HepG2 (cell line): ENCODE measurements around the gene PLXDC2. TPM values are rescaled to one million over a fixed set of nuclear protein-coding genes. Genes with fewer than 3 reads are reported as not detected.

Experiments
- ATAC-seq: fragments of 200-7000 bp; cut with Tn5 transposase; 3 replicates; pipeline ENCODE4 v1.9.1; 2020; ENCODE audit warnings: mild to moderate bottlenecking, moderate library complexity
- BruUV-seq: library from RNA; stranded (reverse); fragments of 400-500 nt; replicated peaks from 2 replicates; lab custom pipeline; 2021; lab: Mats Ljungman, UMichigan
- CTCF ChIA-PET: fragments of 300-600 bp; formaldehyde crosslinking; extraction: SDS; loops from one replicate; lab custom pipeline; 2021; ENCODE audit warnings: low total read pairs, inconsistent platforms, low intra/inter-chr PET ratio; lab: Yijun Ruan, JAX
- POLR2A ChIA-PET: fragments of 350-600 bp; sonication (Branson Sonifier 250); formaldehyde crosslinking; loops from one replicate; lab custom pipeline; 2020; ENCODE audit warnings: antibody characterized with exemption, inconsistent platforms; lab: Yijun Ruan, JAX
- DNase-seq: peaks from one replicate; pipeline ENCODE4 v3.0.0-alpha.2; 2015; ENCODE audit warnings: low spot score
- FAIRE-seq: peaks from 3 replicates; lab custom pipeline; 2011; peaks lifted over from hg19 to GRCh38; lab: Jason Lieb, UNC
- H2AFZ ChIP-seq: one replicate; pipeline ENCODE4 v1.6.1; 2011; ENCODE audit warnings: low read length, inconsistent platforms
- H3K27ac ChIP-seq: fragments of 300-600 bp; 3 replicates; pipeline ENCODE4 v1.8.0; 2011; ENCODE audit warnings: mixed run types, mild to moderate bottlenecking, mixed read lengths, low read length, inconsistent platforms; ENCODE audit not compliant: insufficient read depth; ENCODE audit errors: extremely low read length
- H3K27me3 ChIP-seq, 2 experiments: fragments of 200-600 bp in 1 of 2; 2 replicates in 1 of 2; 3 replicates in 1 of 2; pipeline versions ENCODE4 v1.6.0 to v1.8.0; 2011; ENCODE audit warnings: low read length in 2 of 2, mild to moderate bottlenecking in 2 of 2, moderate library complexity in 2 of 2, inconsistent platforms in 1 of 2; ENCODE audit not compliant: insufficient read depth in 2 of 2, control insufficient read depth in 1 of 2
- H3K36me3 ChIP-seq, 2 experiments: fragments of 200-600 bp in 1 of 2; replicated peaks in 1 of 2; 2 replicates in 1 of 2; 3 replicates in 1 of 2; pipeline versions ENCODE4 v1.5.1 to v1.8.0; 2011; ENCODE audit warnings: low read length in 2 of 2, inconsistent platforms in 1 of 2; ENCODE audit not compliant: insufficient read depth in 2 of 2, control insufficient read depth in 1 of 2
- H3K4me1 ChIP-seq: 2 replicates; pipeline ENCODE4 v1.5.1; 2012; ENCODE audit warnings: low read length, inconsistent platforms; ENCODE audit not compliant: insufficient read depth
- H3K4me2 ChIP-seq: 2 replicates; pipeline ENCODE4 v1.6.0; 2011; ENCODE audit warnings: low read depth, low read length, inconsistent platforms
- H3K4me3 ChIP-seq, 3 experiments: fragments of 200-600 bp in 1 of 3; sonication (generic), shearing (Covaris generic) in 1 of 3; replicated peaks in 1 of 3; 2 replicates each; pipeline ENCODE4 v1.5.1; 2011 to 2016; ENCODE audit warnings: low read length in 3 of 3, inconsistent platforms in 2 of 3, low read depth in 2 of 3, mild to moderate bottlenecking in 2 of 3, control low read depth in 1 of 3, mixed read lengths in 1 of 3; ENCODE audit not compliant: insufficient read depth in 1 of 3
- H3K79me2 ChIP-seq: one replicate; pipeline ENCODE4 v1.6.1; 2011; ENCODE audit warnings: low read length, inconsistent platforms; ENCODE audit not compliant: insufficient read depth
- H3K9ac ChIP-seq: 2 replicates; pipeline ENCODE4 v1.6.0; 2011; ENCODE audit warnings: mild to moderate bottlenecking, low read depth, low read length, inconsistent platforms; ENCODE audit not compliant: insufficient read depth
- H3K9me3 ChIP-seq: 2 replicates; pipeline ENCODE4 v1.5.1; 2012; ENCODE audit warnings: mild to moderate bottlenecking, low read length
- H4K20me1 ChIP-seq: 2 replicates; pipeline ENCODE4 v1.6.0; 2011; ENCODE audit warnings: inconsistent platforms, mild to moderate bottlenecking, low read length, moderate library complexity; ENCODE audit not compliant: insufficient read depth
- E2F5 ChIP-seq: sonication (generic); formaldehyde crosslinking; conservative IDR thresholded peaks from 2 replicates; pipeline ENCODE4 v1.4.0; 2020; ENCODE audit warnings: missing genetic modification reagents
- HMG20A ChIP-seq: IDR thresholded peaks from 2 replicates; pipeline ENCODE4 v1.6.1; 2016; ENCODE audit warnings: borderline replicate concordance
- PRMT3 ChIP-seq: sonication (generic); formaldehyde crosslinking; IDR thresholded peaks from 2 replicates; pipeline ENCODE4 v1.8.1; 2022; ENCODE audit warnings: low read depth, mild to moderate bottlenecking, moderate library complexity, missing genetic modification reagents, borderline replicate concordance
- RXRB ChIP-seq: IDR thresholded peaks from 2 replicates; pipeline ENCODE4 v1.6.1; 2016; ENCODE audit warnings: borderline replicate concordance, missing genetic modification reagents, missing compliant biosample characterization
- SMC3 ChIP-seq: IDR thresholded peaks from 2 replicates; pipeline ENCODE4 v1.6.1; 2011; ENCODE audit warnings: low read length, improper control_type of control experiment
- SYNCRIP ChIP-seq: fragments of 200-400 bp; formaldehyde crosslinking; IDR thresholded peaks from 2 replicates; pipeline ENCODE4 v1.6.1; 2018; ENCODE audit warnings: mild to moderate bottlenecking, low read depth, low read length; ENCODE audit not compliant: insufficient read depth
- TAF1 ChIP-seq: sonication (generic); formaldehyde crosslinking; IDR thresholded peaks from 2 replicates; pipeline ENCODE4 v1.4.0; 2020; ENCODE audit warnings: missing genetic modification reagents
- TGIF2 ChIP-seq: IDR thresholded peaks from 2 replicates; pipeline ENCODE4 v1.6.1; 2016; ENCODE audit warnings: control low read depth, missing compliant biosample characterization
- ZBTB20 ChIP-seq: sonication (generic); formaldehyde crosslinking; IDR thresholded peaks from 2 replicates; pipeline ENCODE4 v1.8.1; 2023; ENCODE audit warnings: missing genetic modification reagents, low read depth, mild to moderate bottlenecking, borderline replicate concordance
- ZC3H4 ChIP-seq: sonication (generic); formaldehyde crosslinking; IDR thresholded peaks from 2 replicates; pipeline ENCODE4 v1.4.0; 2020; ENCODE audit warnings: missing genetic modification reagents, borderline replicate concordance
- ZIK1 ChIP-seq: sonication (generic); formaldehyde crosslinking; IDR thresholded peaks from 2 replicates; pipeline ENCODE4 v1.5.0; 2020; ENCODE audit warnings: mild to moderate bottlenecking, low read depth, missing genetic modification reagents, borderline replicate concordance
- ZNF280B ChIP-seq: sonication (generic); formaldehyde crosslinking; IDR thresholded peaks from 2 replicates; pipeline ENCODE4 v1.5.0; 2020; ENCODE audit warnings: missing genetic modification reagents, mild to moderate bottlenecking, borderline replicate concordance
- ZNF543 ChIP-seq: sonication (generic); formaldehyde crosslinking; IDR thresholded peaks from 2 replicates; pipeline ENCODE4 v1.4.0; 2020; ENCODE audit warnings: mild to moderate bottlenecking, missing genetic modification reagents
- ZNF556 ChIP-seq: sonication (generic); formaldehyde crosslinking; IDR thresholded peaks from 2 replicates; pipeline ENCODE4 v1.4.0; 2020; ENCODE audit warnings: mild to moderate bottlenecking, missing genetic modification reagents, borderline replicate concordance
- ZNF557 ChIP-seq: sonication (generic); formaldehyde crosslinking; IDR thresholded peaks from 2 replicates; pipeline ENCODE4 v1.4.0; 2020; ENCODE audit warnings: missing genetic modification reagents
- WGBS: methylation state at CpG from one replicate; pipeline ENCODE4 v1.1.6; 2017; ENCODE audit warnings: low lambda C conversion rate; 5-methylcytosine and 5-hydroxymethylcytosine counted together
- in situ Hi-C: cut with HindIII; loops from 2 replicates; pipeline ENCODE4 v1.10.0; 2017; ENCODE audit warnings: low pct_unique_long_range_greater_than_20kb; ENCODE audit not compliant: extremely low pct_ligation_motif_present
- intact Hi-C: fragments of 100-400 bp; cut with micrococcal nuclease; formaldehyde crosslinking; loops from one replicate; pipeline ENCODE4 v1.10.0; 2022; ENCODE audit not compliant: unreplicated experiment
- polyA plus RNA-seq, 8 experiments: library from polyadenylated mRNA; depleted of rRNA in 3 of 8; stranded (reverse) in 7 of 8; unstranded in 1 of 8; fragments of >200 nt; fragmentation: Illumina TruSeq in 4 of 8; extraction: Trizol in 4 of 8; gene quantifications; 2 replicates each; pipeline versions ENCODE4 v1.2.1 to v1.2.3, GENCODE V29; 2011 to 2016; ENCODE audit warnings: low read depth in 4 of 8, missing spikeins in 1 of 8, mixed read lengths in 1 of 8; ENCODE audit not compliant: insufficient read depth in 1 of 8
- total RNA-seq, 5 experiments: library from RNA; depleted of rRNA; stranded (reverse); fragments of >200 nt; fragmentation: Illumina TruSeq; extraction: Trizol; gene quantifications; 2 replicates each; pipeline ENCODE4 v1.2.3, GENCODE V29; 2016; ENCODE audit warnings: low read depth in 1 of 5
- TF ChIP-seq, protein P1 (sequence below): sonication (generic); formaldehyde crosslinking; conservative IDR thresholded peaks from 2 replicates; pipeline ENCODE4 v1.4.0; 2020; ENCODE audit warnings: missing genetic modification reagents

PLXDC2 gene
- total and polyA plus RNA-seq, 2 of the 13 experiments (the other 11 are each of a cell fraction or from before 2014, with no cell fraction given) = 2.1 to 2.4 TPM

GRCh38 chr10:19928936-19929335, 112.7 kb downstream of the PLXDC2 start:
- Histone ChIP-seq H4K20me1 (no peaks in the 10 kb centered on the region), H3K9me3 (no peaks in the 10 kb centered on the region), H3K4me1 (no peaks in the 10 kb centered on the region), H3K9ac (no peak overlapping the region), H3K4me3 (no peak overlapping the region), H3K79me2 (no peaks in the 10 kb centered on the region), H2AFZ (no peak overlapping the region), H3K36me3 (no peaks in the 10 kb centered on the region), H3K4me2 (no peak overlapping the region), H3K27me3 (no peaks in the 10 kb centered on the region), H3K27ac (no peak overlapping the region)
- ChIA-PET CTCF (no interaction called here), POLR2A (no interaction called here)
- TF ChIP-seq ZIK1 (CRISPR knock-in tag) (no peak), HMG20A (CRISPR knock-in tag) (no peak), ZNF556 (no peak), SYNCRIP (no peak), ZNF543 (no peak), SMC3 (no peak), RXRB (CRISPR knock-in tag) (no peak), ZNF280B (CRISPR knock-in tag) (no peak), ZBTB20 (CRISPR knock-in tag) (no peak), ZC3H4 (CRISPR knock-in tag) (no peak), TAF1 (CRISPR knock-in tag) (no peak), TGIF2 (CRISPR knock-in tag) (no peak), E2F5 (CRISPR knock-in tag) (no peak), ZNF557 (no peak), PRMT3 (CRISPR knock-in tag) (no peak)
- TF ChIP-seq, protein P1, sequence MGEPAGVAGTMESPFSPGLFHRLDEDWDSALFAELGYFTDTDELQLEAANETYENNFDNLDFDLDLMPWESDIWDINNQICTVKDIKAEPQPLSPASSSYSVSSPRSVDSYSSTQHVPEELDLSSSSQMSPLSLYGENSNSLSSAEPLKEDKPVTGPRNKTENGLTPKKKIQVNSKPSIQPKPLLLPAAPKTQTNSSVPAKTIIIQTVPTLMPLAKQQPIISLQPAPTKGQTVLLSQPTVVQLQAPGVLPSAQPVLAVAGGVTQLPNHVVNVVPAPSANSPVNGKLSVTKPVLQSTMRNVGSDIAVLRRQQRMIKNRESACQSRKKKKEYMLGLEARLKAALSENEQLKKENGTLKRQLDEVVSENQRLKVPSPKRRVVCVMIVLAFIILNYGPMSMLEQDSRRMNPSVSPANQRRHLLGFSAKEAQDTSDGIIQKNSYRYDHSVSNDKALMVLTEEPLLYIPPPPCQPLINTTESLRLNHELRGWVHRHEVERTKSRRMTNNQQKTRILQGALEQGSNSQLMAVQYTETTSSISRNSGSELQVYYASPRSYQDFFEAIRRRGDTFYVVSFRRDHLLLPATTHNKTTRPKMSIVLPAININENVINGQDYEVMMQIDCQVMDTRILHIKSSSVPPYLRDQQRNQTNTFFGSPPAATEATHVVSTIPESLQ (CRISPR knock-in tag) = no peak
- BruUV-seq = no TSS peak
- ATAC-seq (no peak), FAIRE-seq (no peak), DNase-seq (no peak)
- in situ Hi-C loops (no loop called here), intact Hi-C loops (no loop called here)
- WGBS = 37% methylated on average over 7 of the region's 7 CpGs
